GM23338 (cell line): ENCODE data around the gene SESN2. TPM values are rescaled to one million over a fixed set of nuclear protein-coding genes. Genes with fewer than 3 reads are reported as not detected.

Source experiments
- ATAC-seq: fragments of 200-7000 bp; cut with Tn5 transposase; 3 replicates; pipeline ENCODE4 v1.9.1; 2020
- DNase-seq: peaks from one replicate; pipeline ENCODE4 v3.0.0-alpha.2; 2015; ENCODE audit warnings: low spot score
- H2AFZ ChIP-seq: fragments of 200-600 bp; sonication (generic); 2 replicates; pipeline ENCODE4 v1.8.0; 2016; ENCODE audit warnings: antibody characterized with exemption, mild to moderate bottlenecking, moderate library complexity
- H3F3A ChIP-seq: fragments of 200-600 bp; sonication (generic); replicated peaks from 2 replicates; pipeline ENCODE4 v1.8.0; 2017; ENCODE audit warnings: antibody characterized with exemption, mixed run types, low read depth
- H3K27ac ChIP-seq: fragments of 200-600 bp; sonication (generic); 2 replicates; pipeline ENCODE4 v1.6.1; 2016; ENCODE audit warnings: low read depth
- H3K27me3 ChIP-seq: fragments of 200-600 bp; sonication (generic); 2 replicates; pipeline ENCODE4 v1.8.0; 2016; ENCODE audit warnings: mild to moderate bottlenecking, mixed run types, moderate library complexity; ENCODE audit not compliant: insufficient read depth
- H3K36me3 ChIP-seq: fragments of 200-600 bp; sonication (generic); 2 replicates; pipeline ENCODE4 v1.8.0; 2016; ENCODE audit warnings: mild to moderate bottlenecking; ENCODE audit not compliant: insufficient read depth
- H3K4me1 ChIP-seq: fragments of 200-600 bp; sonication (generic); 2 replicates; pipeline ENCODE4 v1.8.0; 2016; ENCODE audit warnings: mild to moderate bottlenecking, moderate library complexity; ENCODE audit not compliant: insufficient read depth
- H3K4me2 ChIP-seq: fragments of 200-600 bp; sonication (generic); 2 replicates; pipeline ENCODE4 v1.7.1; 2017; ENCODE audit warnings: mixed run types
- H3K4me3 ChIP-seq: fragments of 200-600 bp; sonication (generic); 2 replicates; pipeline ENCODE4 v1.6.1; 2016; ENCODE audit warnings: mixed run types
- H3K79me2 ChIP-seq: fragments of 200-600 bp; sonication (generic); replicated peaks from 2 replicates; pipeline ENCODE4 v1.8.0; 2017; ENCODE audit warnings: mild to moderate bottlenecking; ENCODE audit not compliant: insufficient read depth
- H3K9me2 ChIP-seq: fragments of 200-600 bp; sonication (generic); 2 replicates; pipeline ENCODE4 v1.8.0; 2017; ENCODE audit not compliant: insufficient read depth
- H4K20me1 ChIP-seq: fragments of 200-600 bp; sonication (generic); replicated peaks from 2 replicates; pipeline ENCODE4 v1.8.0; 2017; ENCODE audit warnings: mild to moderate bottlenecking; ENCODE audit not compliant: insufficient read depth
- H3K27ac Mint-ChIP-seq: 2 replicates; pipeline ENCODE4 v1.8.0; 2020; ENCODE audit warnings: inconsistent platforms, mild to moderate bottlenecking, moderate library complexity, mixed read lengths
- H3K27me3 Mint-ChIP-seq: 3 replicates; pipeline ENCODE4 v1.8.0; 2022; ENCODE audit warnings: low read depth, mild to moderate bottlenecking, moderate library complexity, mixed read lengths, inconsistent platforms; ENCODE audit not compliant: insufficient read depth, poor library complexity
- H3K36me3 Mint-ChIP-seq: 3 replicates; pipeline ENCODE4 v1.8.0; 2021; ENCODE audit warnings: low read depth, mild to moderate bottlenecking, inconsistent platforms, moderate library complexity, mixed read lengths
- H3K4me1 Mint-ChIP-seq: 3 replicates; pipeline ENCODE4 v1.8.0; 2020; ENCODE audit warnings: mild to moderate bottlenecking, inconsistent platforms, mixed read lengths
- H3K4me3 Mint-ChIP-seq: 3 replicates; pipeline ENCODE4 v1.8.0; 2021; ENCODE audit warnings: moderate library complexity, mild to moderate bottlenecking, inconsistent platforms, mixed read lengths
- H3K9me3 Mint-ChIP-seq: 3 replicates; pipeline ENCODE4 v1.8.0; 2020; ENCODE audit warnings: moderate library complexity, mild to moderate bottlenecking, inconsistent platforms, mixed read lengths
- ETS1 ChIP-seq: IDR thresholded peaks from 2 replicates; pipeline ENCODE4 v1.6.1; 2016; ENCODE audit warnings: antibody characterized with exemption
- polyA plus RNA-seq: library from polyadenylated mRNA; unstranded; fragments of >200 nt; fragmentation: Nextera tagmentation; extraction: Ambion mirVana; gene quantifications from 2 replicates; pipeline ENCODE4 v1.2.1, GENCODE V29; 2016
- total RNA-seq: library from RNA; depleted of rRNA; stranded (reverse); fragments of >200 nt; shearing (Covaris generic); gene quantifications from 2 replicates; pipeline ENCODE4 v1.2.3, GENCODE V29; 2014
- TF ChIP-seq, protein P1 (sequence below), 2 experiments: fragments of 200-600 bp in 1 of 2; sonication (generic) in 1 of 2; conservative IDR thresholded peaks; 2 replicates each; pipeline versions ENCODE4 v1.5.1 to v1.6.1; 2016 to 2017; ENCODE audit warnings: antibody characterized with exemption in 2 of 2, low read depth in 2 of 2, mild to moderate bottlenecking in 2 of 2, moderate library complexity in 1 of 2

The SESN2 gene
- total and polyA plus RNA-seq, 2 experiments from 2014 or later: 22.8 to 52.1 TPM

DNA sequence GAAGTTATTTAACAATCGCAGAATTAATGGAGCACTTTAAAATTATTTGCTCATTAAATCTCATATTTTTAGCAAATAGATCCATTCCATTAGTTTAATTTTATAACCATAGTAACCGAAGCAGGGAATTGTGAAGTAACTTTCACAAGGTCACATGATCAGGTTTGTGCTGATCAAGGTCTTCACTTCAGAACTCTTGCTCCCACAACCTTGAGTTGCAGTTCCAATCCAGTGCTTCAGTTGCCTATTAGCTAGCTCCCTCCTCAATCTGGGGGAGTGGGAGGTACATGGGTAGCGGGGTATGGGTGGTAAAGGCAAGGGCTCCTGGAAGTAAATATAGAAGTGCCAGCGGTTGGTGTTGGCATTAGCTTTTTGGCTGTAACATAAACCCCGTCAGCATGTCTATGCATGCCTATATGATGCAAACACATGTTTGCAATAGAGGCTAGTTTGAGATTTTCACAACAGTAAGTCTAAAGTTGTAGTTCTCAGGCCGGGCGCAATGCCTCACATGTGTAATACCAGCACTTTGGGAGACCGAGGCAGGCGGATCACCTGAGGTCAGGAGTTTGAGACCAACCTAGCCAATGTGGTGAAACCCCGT, 17.6 kb upstream of the SESN2 start (continued):
- no peak for TF ChIP-seq ETS1

DNA sequence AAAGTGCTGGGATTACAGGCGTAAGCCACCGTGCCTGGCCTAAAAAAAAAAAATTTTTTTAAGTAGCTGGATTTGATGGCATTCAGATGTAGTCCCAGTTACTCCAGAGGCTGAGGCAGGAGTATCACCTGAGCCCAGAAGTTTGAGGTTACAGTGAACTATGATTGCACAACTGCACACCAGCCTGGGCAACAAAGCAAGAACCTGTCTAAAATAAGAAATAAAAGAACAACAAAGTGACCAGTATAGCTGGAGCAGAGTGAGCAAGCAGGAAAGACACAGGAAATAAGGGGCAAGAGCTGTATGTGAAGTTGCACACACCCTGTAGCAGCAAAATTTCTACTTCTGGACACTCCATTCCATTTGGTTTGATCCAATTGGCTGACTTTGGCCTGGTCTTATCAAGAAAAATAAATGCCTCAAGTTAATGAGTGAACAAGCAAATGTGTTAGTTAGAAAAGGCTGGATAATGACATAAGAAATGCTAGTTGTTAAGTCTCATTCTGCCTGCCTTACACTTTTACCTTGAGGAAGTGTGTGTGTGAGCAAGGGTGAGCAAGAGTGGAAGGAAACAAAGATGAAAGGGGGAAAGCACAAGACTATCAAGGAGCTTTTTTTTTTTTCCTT, 15.5 kb upstream of the SESN2 start:
- no peak overlapping the region; the same call in 2 of the 3 replicates for H3K4me3 Mint-ChIP-seq
- DNase-seq: no peak

DNA sequence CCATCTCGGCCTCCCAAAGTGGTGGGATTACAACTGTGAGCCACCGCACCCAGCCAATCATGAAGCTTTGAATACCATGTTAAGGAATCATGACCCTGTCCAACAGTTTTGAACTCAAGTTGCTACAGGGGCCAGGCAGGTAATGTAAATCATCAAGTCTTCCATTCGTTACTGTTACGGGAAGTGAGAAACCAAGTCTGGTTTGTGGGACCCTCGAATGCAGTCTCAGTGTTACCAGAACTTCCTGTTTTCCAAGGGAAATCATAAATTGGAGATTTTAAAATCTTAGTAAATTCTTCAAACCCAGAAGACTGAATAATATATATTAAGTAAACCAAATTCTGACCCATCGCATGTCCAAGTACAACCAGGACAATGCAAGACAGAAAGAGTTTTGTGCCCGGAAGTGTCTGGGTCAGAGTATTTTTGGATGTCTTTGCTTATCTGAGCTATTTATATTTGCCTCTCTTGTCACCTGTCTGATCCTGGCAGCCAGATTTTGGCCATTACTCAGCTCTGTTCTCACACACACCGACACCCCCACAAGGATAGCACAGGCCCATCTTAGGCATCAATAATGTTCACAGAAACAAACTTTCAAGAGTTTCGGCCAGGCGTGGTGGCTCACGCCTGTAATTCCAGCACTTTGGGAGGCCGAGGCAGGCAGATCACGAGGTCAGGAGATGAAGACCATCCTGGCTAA, 14.6 kb upstream of the SESN2 start:
- TF ChIP-seq ETS1: no peak
- Mint-ChIP-seq H3K4me1 (peaks cover 27% of the 10 kb centered on the region), H3K27ac (no peak overlapping the region), H3K36me3 (peaks cover 11% of the 10 kb centered on the region), H3K9me3 (no peaks in the 10 kb centered on the region; the same call in 2 of the 3 replicates), H3K27me3 (peaks cover 7% of the 10 kb centered on the region), H3K4me3 (no peak overlapping the region)
- no peak overlapping the region for H3K4me3 ChIP-seq
- no peaks in the 10 kb centered on the region for H3K9me2 ChIP-seq
- ATAC-seq: no peak
- no peaks in the 10 kb centered on the region for H3K27me3 ChIP-seq
- DNase-seq: no peak
- no peaks in the 10 kb centered on the region for H3K36me3 ChIP-seq
- no peaks in the 10 kb centered on the region for H3K79me2 ChIP-seq
- H3K27ac ChIP-seq: no peak overlapping the region
- no peaks in the 10 kb centered on the region; the same call in 1 of the 2 replicates for H3F3A ChIP-seq
- H2AFZ ChIP-seq: no peak overlapping the region
- peaks cover 17% of the 10 kb centered on the region for H3K4me1 ChIP-seq
- H4K20me1 ChIP-seq: 0 out of 2 replicates have a peak, but pooled peaks cover 3% of the 10 kb centered on the region
- no peak overlapping the region for H3K4me2 ChIP-seq

More for the DNA sequence above, 15.5 kb upstream of the SESN2 start:
- TF ChIP-seq, protein P1, sequence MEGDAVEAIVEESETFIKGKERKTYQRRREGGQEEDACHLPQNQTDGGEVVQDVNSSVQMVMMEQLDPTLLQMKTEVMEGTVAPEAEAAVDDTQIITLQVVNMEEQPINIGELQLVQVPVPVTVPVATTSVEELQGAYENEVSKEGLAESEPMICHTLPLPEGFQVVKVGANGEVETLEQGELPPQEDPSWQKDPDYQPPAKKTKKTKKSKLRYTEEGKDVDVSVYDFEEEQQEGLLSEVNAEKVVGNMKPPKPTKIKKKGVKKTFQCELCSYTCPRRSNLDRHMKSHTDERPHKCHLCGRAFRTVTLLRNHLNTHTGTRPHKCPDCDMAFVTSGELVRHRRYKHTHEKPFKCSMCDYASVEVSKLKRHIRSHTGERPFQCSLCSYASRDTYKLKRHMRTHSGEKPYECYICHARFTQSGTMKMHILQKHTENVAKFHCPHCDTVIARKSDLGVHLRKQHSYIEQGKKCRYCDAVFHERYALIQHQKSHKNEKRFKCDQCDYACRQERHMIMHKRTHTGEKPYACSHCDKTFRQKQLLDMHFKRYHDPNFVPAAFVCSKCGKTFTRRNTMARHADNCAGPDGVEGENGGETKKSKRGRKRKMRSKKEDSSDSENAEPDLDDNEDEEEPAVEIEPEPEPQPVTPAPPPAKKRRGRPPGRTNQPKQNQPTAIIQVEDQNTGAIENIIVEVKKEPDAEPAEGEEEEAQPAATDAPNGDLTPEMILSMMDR (conservative IDR thresholded peaks at IDR 0.05; ENCODE audit: low read depth in 2 of 2): no peak
- Histone ChIP-seq H3K27me3 (no peaks in the 10 kb centered on the region), H3K9me2 (no peaks in the 10 kb centered on the region), H3F3A (no peaks in the 10 kb centered on the region; the same call in 1 of the 2 replicates), H3K79me2 (no peaks in the 10 kb centered on the region), H3K4me1 (peaks cover 11% of the 10 kb centered on the region), H3K27ac (no peak overlapping the region), H3K36me3 (no peaks in the 10 kb centered on the region), H3K4me3 (no peak overlapping the region), H4K20me1 (0 out of 2 replicates have a peak, but pooled peaks cover 3% of the 10 kb centered on the region), H2AFZ (no peak overlapping the region), H3K4me2 (no peak overlapping the region)
- Mint-ChIP-seq H3K27me3 (peaks cover 7% of the 10 kb centered on the region), H3K36me3 (peaks cover 11% of the 10 kb centered on the region; the same call in 2 of the 3 replicates), H3K4me1 (peaks cover 19% of the 10 kb centered on the region), H3K9me3 (no peaks in the 10 kb centered on the region; the same call in 2 of the 3 replicates), H3K27ac (no peak overlapping the region)
- no peak for ATAC-seq
